SU-DHL-6 (cell line): ENCODE data around the gene ENO1.
"Not testable (repeated sequence)": the region's sequence is repeated elsewhere in the genome, so short reads cannot be mapped to it uniquely, and the experiment has no call there.

Experiments
- H2AFZ ChIP-seq: fragments of 200-600 bp; sonication (generic); 2 replicates; pipeline ENCODE4 v1.6.1; 2014; ENCODE audit warnings: low read depth, mild to moderate bottlenecking, moderate library complexity, mixed read lengths, antibody characterized with exemption, low read length; ENCODE audit not compliant: severe bottlenecking
- H3F3A ChIP-seq: fragments of 200-600 bp; shearing (Covaris generic); 2 replicates; pipeline ENCODE4 v1.6.0; 2016; ENCODE audit warnings: antibody characterized with exemption, mild to moderate bottlenecking; ENCODE audit not compliant: insufficient read depth
- H3K27ac ChIP-seq: fragments of 200-600 bp; sonication (generic); 2 replicates; pipeline ENCODE4 v1.5.1; 2016; ENCODE audit warnings: low read depth, mild to moderate bottlenecking, low read length, moderate library complexity, mixed read lengths
- H3K27me3 ChIP-seq: fragments of 200-600 bp; sonication (generic), shearing (Covaris generic); 2 replicates; pipeline ENCODE4 v1.6.0; 2014; ENCODE audit warnings: mild to moderate bottlenecking, low read length
- H3K36me3 ChIP-seq: fragments of 200-600 bp; sonication (generic); 2 replicates; pipeline ENCODE4 v1.6.1; 2014; ENCODE audit warnings: mild to moderate bottlenecking, low read length, mixed read lengths
- H3K4me2 ChIP-seq: fragments of 300-600, 200-600 bp; shearing (Covaris generic), sonication (generic); 2 replicates; pipeline ENCODE4 v1.6.0; 2014; ENCODE audit warnings: low read length, low read depth, mild to moderate bottlenecking; ENCODE audit not compliant: poor library complexity, severe bottlenecking
- H3K4me3 ChIP-seq: fragments of 200-600 bp; sonication (generic); 2 replicates; pipeline ENCODE4 v1.5.1; 2014; ENCODE audit warnings: antibody characterized with exemption, low read length, mild to moderate bottlenecking, mixed read lengths; ENCODE audit not compliant: insufficient read depth, poor library complexity, severe bottlenecking
- H3K79me2 ChIP-seq: fragments of 200-600 bp; sonication (generic); 2 replicates; pipeline ENCODE4 v1.6.1; 2014; ENCODE audit warnings: mild to moderate bottlenecking, low read length, moderate library complexity; ENCODE audit not compliant: insufficient read depth
- H3K9ac ChIP-seq: fragments of 200-600 bp; sonication (generic); 2 replicates; pipeline ENCODE4 v1.7.0; 2014; ENCODE audit warnings: mild to moderate bottlenecking, low read length
- H3K9me2 ChIP-seq: fragments of 200-600 bp; sonication (generic); replicated peaks from 2 replicates; pipeline ENCODE4 v1.6.1; 2014; ENCODE audit warnings: low read length; ENCODE audit not compliant: insufficient read depth
- H3K9me3 ChIP-seq: fragments of 200-600 bp; sonication (generic); 2 replicates; pipeline ENCODE4 v1.6.1; 2014; ENCODE audit warnings: low read length, mixed read lengths; ENCODE audit not compliant: insufficient read depth
- H4K20me1 ChIP-seq: fragments of 200-600 bp; sonication (generic); 2 replicates; pipeline ENCODE4 v1.6.1; 2014; ENCODE audit warnings: low read depth, mild to moderate bottlenecking, antibody characterized with exemption, low read length, moderate library complexity, mixed read lengths
- CTCF ChIP-seq: fragments of 200-600 bp; sonication (generic); IDR thresholded peaks from one replicate; pipeline ENCODE4 v1.5.1; 2017; ENCODE audit warnings: antibody characterized with exemption, mild to moderate bottlenecking, low read length, moderate library complexity; ENCODE audit not compliant: insufficient read depth, poor library complexity, severe bottlenecking
- EZH2phosphoT487 ChIP-seq: fragments of 200-600 bp; sonication (generic), shearing (Covaris generic); conservative IDR thresholded peaks from 2 replicates; pipeline ENCODE4 v1.6.1; 2018; ENCODE audit warnings: mild to moderate bottlenecking, antibody characterized with exemption, low read length, moderate library complexity, mixed read lengths

Gene ENO1

DNA sequence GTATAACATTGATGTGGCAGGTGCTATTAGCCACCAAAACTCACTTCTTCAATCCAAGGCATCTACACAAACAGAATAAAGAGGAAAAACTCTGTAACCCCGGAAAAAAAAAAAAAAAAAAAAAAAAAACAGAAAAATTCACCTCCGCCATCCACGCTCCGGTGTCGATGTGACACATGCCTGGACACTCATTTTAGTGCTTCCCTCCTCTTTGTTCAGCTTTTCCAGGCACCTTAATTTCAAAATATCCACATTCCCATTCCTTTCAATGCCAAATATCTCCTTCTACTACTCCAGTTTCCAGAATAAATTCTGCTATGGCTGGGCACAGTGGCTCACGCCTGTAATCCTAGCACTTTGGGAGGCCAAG, 55.2 kb downstream of the ENO1 start:
- no peaks in the 10 kb centered on the region for H4K20me1 ChIP-seq
- H2AFZ ChIP-seq: no peak overlapping the region
- no peak overlapping the region for H3K4me3 ChIP-seq
- H3F3A ChIP-seq: peaks cover 4% of the 10 kb centered on the region
- H3K79me2 ChIP-seq: no peaks in the 10 kb centered on the region
- H3K9me3 ChIP-seq: no peaks in the 10 kb centered on the region
- H3K9me2 ChIP-seq: no peaks in the 10 kb centered on the region
- TF ChIP-seq CTCF (no peak), EZH2phosphoT487 (no peak)
- no peak overlapping the region for H3K4me2 ChIP-seq
- no peaks in the 10 kb centered on the region for H3K36me3 ChIP-seq
- H3K9ac ChIP-seq: no peak overlapping the region
- H3K27ac ChIP-seq: no peak overlapping the region
- H3K27me3 ChIP-seq: no peaks in the 10 kb centered on the region

DNA sequence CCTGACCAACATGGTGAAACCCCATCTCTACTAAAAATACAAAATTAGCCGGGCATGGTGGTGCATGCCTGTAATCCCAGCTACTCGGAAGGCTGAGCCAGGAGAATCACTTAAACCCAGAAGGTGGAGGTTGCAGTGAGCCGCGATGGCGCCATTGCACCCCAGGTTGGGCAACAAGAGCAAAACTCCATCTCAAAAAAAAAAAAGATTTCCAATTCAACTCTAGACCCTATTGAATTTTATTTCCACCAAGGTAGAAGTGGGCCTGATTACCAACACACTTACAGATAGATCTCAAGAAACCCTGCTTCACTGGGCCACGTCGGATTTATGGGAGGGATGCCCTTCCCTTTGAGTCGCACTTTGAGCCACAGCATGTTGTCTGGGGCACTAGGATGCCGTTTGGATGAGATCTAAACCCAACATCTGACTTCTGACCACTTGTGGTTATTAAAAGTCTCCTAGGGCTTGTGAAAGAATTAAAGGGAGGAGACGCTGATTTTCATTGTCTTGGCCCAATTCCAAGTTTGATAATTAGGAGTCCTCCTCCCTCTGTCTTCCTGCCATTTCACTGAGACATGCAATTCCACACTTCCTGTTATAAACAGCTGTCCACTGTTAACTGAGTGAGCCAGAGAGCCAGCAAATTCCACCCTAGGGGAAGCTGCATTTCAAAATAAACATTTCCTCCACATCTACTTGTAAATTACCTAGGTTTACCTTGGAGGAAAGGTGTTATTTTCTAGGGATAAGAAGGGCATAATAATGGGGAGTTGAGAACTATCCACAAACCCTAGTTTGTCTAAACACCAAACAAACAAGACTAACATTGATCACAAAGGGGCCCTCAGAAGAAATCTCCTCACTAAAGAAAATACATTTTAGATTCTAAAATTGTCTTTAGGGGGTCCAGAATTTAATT, 55.9 kb downstream of the ENO1 start:
- Histone ChIP-seq H3K9me2 (no peaks in the 10 kb centered on the region), H3K27ac (no peak overlapping the region), H3K27me3 (no peaks in the 10 kb centered on the region), H3K4me3 (no peak overlapping the region), H3F3A (peaks cover 8% of the 10 kb centered on the region), H3K9ac (no peak overlapping the region), H3K4me2 (no peak overlapping the region), H2AFZ (no peak overlapping the region), H3K36me3 (no peaks in the 10 kb centered on the region), H3K79me2 (no peaks in the 10 kb centered on the region), H3K9me3 (no peaks in the 10 kb centered on the region), H4K20me1 (no peaks in the 10 kb centered on the region)
- TF ChIP-seq CTCF (no peak), EZH2phosphoT487 (no peak)

DNA sequence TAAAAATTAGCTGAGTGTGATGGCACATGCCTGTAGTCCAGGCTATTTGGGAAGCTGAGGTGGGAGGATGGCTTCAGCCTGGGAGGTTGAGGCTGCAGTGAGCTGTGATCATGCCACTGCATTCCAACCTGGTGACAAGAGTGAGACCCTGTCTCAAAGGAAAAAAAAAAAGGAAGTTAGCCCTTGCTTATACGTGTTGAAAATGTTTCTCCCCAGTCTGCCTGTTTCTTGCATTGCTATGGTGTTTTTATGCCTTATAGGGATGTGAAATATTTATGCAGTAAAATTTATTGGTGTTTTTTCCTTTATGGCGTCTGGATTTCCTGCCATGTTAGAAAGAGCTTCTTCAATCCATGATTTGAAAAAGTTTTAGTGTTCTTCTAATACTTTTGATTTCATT, 57.4 kb downstream of the ENO1 start:
- H3K4me3 ChIP-seq: no peak overlapping the region
- no peak overlapping the region for H3K9ac ChIP-seq
- no peaks in the 10 kb centered on the region for H3K27me3 ChIP-seq
- no peaks in the 10 kb centered on the region for H3K9me2 ChIP-seq
- no peaks in the 10 kb centered on the region for H3K9me3 ChIP-seq
- no peak overlapping the region for H3K27ac ChIP-seq
- no peaks in the 10 kb centered on the region for H4K20me1 ChIP-seq
- no peak for TF ChIP-seq EZH2phosphoT487
- no peak for TF ChIP-seq CTCF
- no peaks in the 10 kb centered on the region for H3K36me3 ChIP-seq
- no peaks in the 10 kb centered on the region for H3K79me2 ChIP-seq
- H3K4me2 ChIP-seq: no peak overlapping the region
- peaks cover 8% of the 10 kb centered on the region for H3F3A ChIP-seq
- H2AFZ ChIP-seq: no peak overlapping the region

GRCh38 chr1:8818789-8819188, 59.7 kb downstream of the ENO1 start:
- not testable (repeated sequence) for H4K20me1 ChIP-seq, H3K27me3 ChIP-seq, H3K9me3 ChIP-seq, H3K27ac ChIP-seq, H3K36me3 ChIP-seq, H3K79me2 ChIP-seq, H3K9me2 ChIP-seq, H3F3A ChIP-seq, H3K4me3 ChIP-seq
- Histone ChIP-seq H3K9ac (0 out of 2 replicates have a peak overlapping the region, but pooled peaks have one; percentile 66), H3K4me2 (peak overlapping the region; percentile 80), H2AFZ (peak overlapping the region; percentile 64)
